ENCODE results near the gene PDPK1.

DNA sequence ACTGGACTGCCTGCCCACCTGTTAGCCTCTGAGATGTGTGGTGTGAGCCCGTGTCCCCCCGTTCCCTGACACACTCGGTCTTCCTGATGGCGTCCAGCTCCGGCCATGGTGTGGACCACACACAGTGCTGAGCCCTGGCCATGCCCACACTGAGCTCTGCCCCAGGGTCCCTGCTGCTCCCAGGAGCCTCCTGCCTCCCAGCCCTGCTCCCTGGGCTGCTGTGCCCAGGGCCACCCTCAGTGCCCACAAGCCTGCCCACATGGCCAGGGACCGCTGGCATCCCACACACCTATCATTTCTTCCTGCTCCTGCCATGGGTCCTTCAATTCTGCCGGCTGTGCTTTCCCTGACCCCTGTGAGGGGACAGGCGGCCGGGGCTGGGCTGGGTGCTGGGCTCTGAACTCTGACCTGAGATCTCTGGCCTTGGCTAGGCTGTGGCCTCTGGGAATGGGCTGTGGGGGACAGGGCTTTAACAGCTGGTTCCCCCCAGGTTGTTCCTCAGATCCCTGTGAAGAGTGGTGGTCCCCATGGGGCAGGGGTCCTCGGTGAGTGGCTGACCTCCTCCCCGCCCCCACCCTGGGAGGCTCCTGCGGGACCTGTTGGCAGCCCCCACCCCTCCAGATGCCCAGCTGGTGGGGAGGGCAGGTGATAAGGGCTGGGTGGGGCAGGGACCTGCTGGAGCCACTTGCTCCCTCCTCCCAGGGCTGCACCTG, 10.6 kb upstream of the PDPK1 start:
- TF ChIP-seq, protein P1, sequence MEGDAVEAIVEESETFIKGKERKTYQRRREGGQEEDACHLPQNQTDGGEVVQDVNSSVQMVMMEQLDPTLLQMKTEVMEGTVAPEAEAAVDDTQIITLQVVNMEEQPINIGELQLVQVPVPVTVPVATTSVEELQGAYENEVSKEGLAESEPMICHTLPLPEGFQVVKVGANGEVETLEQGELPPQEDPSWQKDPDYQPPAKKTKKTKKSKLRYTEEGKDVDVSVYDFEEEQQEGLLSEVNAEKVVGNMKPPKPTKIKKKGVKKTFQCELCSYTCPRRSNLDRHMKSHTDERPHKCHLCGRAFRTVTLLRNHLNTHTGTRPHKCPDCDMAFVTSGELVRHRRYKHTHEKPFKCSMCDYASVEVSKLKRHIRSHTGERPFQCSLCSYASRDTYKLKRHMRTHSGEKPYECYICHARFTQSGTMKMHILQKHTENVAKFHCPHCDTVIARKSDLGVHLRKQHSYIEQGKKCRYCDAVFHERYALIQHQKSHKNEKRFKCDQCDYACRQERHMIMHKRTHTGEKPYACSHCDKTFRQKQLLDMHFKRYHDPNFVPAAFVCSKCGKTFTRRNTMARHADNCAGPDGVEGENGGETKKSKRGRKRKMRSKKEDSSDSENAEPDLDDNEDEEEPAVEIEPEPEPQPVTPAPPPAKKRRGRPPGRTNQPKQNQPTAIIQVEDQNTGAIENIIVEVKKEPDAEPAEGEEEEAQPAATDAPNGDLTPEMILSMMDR (IDR thresholded peaks at IDR 0.05) = no peak
- TF ChIP-seq POLR2A (IDR thresholded peaks at IDR 0.05) = no peak

Measured in lower leg skin (tissue), 3 donors.